Upper lobe of left lung (tissue), 6 donors: Measurements from ENCODE around the gene PKIB. TPM values are rescaled to one million over a fixed set of nuclear protein-coding genes. Genes with fewer than 3 reads are reported as not detected.

Source experiments
- ATAC-seq, 2 donors: fragments of 200-7000 bp; cut with Tn5 transposase; one replicate each; pipeline ENCODE4 v1.9.1; 2022; ENCODE audit warnings: mild to moderate bottlenecking in 2 of 2, moderate library complexity in 2 of 2; ENCODE audit not compliant: low FRiP score in 2 of 2
- DNase-seq, 2 donors: peaks; one replicate each; pipeline ENCODE4 v3.0.0-alpha.2; 2019 to 2020
- H3K27ac ChIP-seq, 4 donors: fragments of 200-600 bp; sonication (generic); one replicate each; pipeline ENCODE4 v1.5.1; 2016 to 2019
- H3K27me3 ChIP-seq, 4 donors: fragments of 200-600 bp; sonication (generic); one replicate each; pipeline ENCODE4 v1.5.1; 2017 to 2019
- H3K36me3 ChIP-seq, 4 donors: fragments of 200-600 bp; sonication (generic); one replicate each; pipeline ENCODE4 v1.5.1; 2016 to 2019
- H3K4me1 ChIP-seq, 4 donors: fragments of 200-600 bp; sonication (generic); one replicate each; pipeline ENCODE4 v1.5.1; 2018 to 2019
- H3K4me3 ChIP-seq, 4 donors: fragments of 200-600 bp; sonication (generic); one replicate each; pipeline ENCODE4 v1.5.1; 2017 to 2019; ENCODE audit warnings: mild to moderate bottlenecking in 2 of 4, moderate library complexity in 1 of 4
- H3K9me3 ChIP-seq, 4 donors: fragments of 200-600 bp; sonication (generic); one replicate each; pipeline ENCODE4 v1.5.1; 2018 to 2019
- CTCF ChIP-seq, 6 experiments: fragments of 450-650 bp in 4 of 6; fragments of 200-600 bp in 2 of 6; sonication (generic) in 2 of 6; IDR thresholded peaks; one replicate each; pipeline ENCODE4 v1.5.1; 2016 to 2019; ENCODE audit warnings: antibody characterized with exemption in 6 of 6
- EP300 ChIP-seq, 4 donors: sonication (generic); formaldehyde crosslinking; IDR thresholded peaks; one replicate each; pipeline ENCODE4 v1.5.1; 2017; ENCODE audit warnings: antibody characterized with exemption in 4 of 4, control low read depth in 2 of 4
- POLR2A ChIP-seq, 4 donors: fragments of 450-650 bp; IDR thresholded peaks; one replicate each; pipeline ENCODE4 v1.5.1; 2016 to 2017; ENCODE audit warnings: antibody characterized with exemption in 4 of 4, mild to moderate bottlenecking in 2 of 4
- POLR2AphosphoS5 ChIP-seq, 2 donors: sonication (generic); formaldehyde crosslinking; IDR thresholded peaks; one replicate each; pipeline ENCODE4 v1.5.1; 2017; ENCODE audit warnings: antibody characterized with exemption in 2 of 2
- WGBS, 2 donors: methylation state at CpG; one replicate each; pipeline ENCODE4 v1.1.5; 2017 to 2018; 5-methylcytosine and 5-hydroxymethylcytosine counted together
- total RNA-seq, 6 donors: library from RNA; depleted of rRNA in 4 of 6; stranded (reverse); fragments of >200 nt in 4 of 6; gene quantifications; one replicate each; pipeline versions ENCODE4 v1.1.0 to v1.2.1, GENCODE V29; 2016 to 2021
- donor health status: DM: no; HTN: no; CAD: no; lungs with moderate emphysema.
- donor health status: DM: no; HTN: yes; CAD: no; lungs with severe emphysema.

PKIB gene
- total RNA-seq, 6 donors from 2014 or later: 1.0 to 16.1 (median 3.5) TPM; not detected in 1

- Histone ChIP-seq H3K36me3 (no peaks in the 10 kb centered on the region), H3K27me3 (no peaks in the 10 kb centered on the region), H3K4me3 (no peak overlapping the region), H3K4me1 (no peaks in the 10 kb centered on the region), H3K27ac (no peak overlapping the region), H3K9me3 (no peaks in the 10 kb centered on the region)
- TF ChIP-seq CTCF (IDR thresholded peaks at IDR 0.05) (no peak), POLR2AphosphoS5 (IDR thresholded peaks at IDR 0.05) (no peak), EP300 (IDR thresholded peaks at IDR 0.05) (no peak), POLR2A (IDR thresholded peaks at IDR 0.05) (no peak)
- DNase-seq (no peak), ATAC-seq (no peak)
- 64 to 67% methylated on average over 1 of the region's 1 CpG for WGBS, 2 donors
Observed at GRCh38 chr6:122697458-122697857, 87.3 kb downstream of the PKIB start.

GRCh38 chr6:122701666-122702065, 91.5 kb downstream of the PKIB start:
- H3K4me3 ChIP-seq: no peak overlapping the region
- H3K36me3 ChIP-seq: no peaks in the 10 kb centered on the region
- no peaks in the 10 kb centered on the region for H3K4me1 ChIP-seq
- no peaks in the 10 kb centered on the region for H3K9me3 ChIP-seq
- ATAC-seq: no peak
- H3K27me3 ChIP-seq: no peaks in the 10 kb centered on the region
- DNase-seq: no peak
- H3K27ac ChIP-seq: no peak overlapping the region
- 96 to 100% methylated on average over 1 of the region's 1 CpG for WGBS, 2 donors
- TF ChIP-seq POLR2AphosphoS5 (IDR thresholded peaks at IDR 0.05) (no peak), POLR2A (IDR thresholded peaks at IDR 0.05) (no peak), CTCF (IDR thresholded peaks at IDR 0.05) (no peak), EP300 (IDR thresholded peaks at IDR 0.05) (no peak)

GRCh38 chr6:122702841-122703240, 92.6 kb downstream of the PKIB start:
- no peak for ATAC-seq
- Histone ChIP-seq H3K27ac (no peak overlapping the region), H3K9me3 (no peaks in the 10 kb centered on the region), H3K4me1 (no peaks in the 10 kb centered on the region), H3K27me3 (no peaks in the 10 kb centered on the region), H3K36me3 (no peaks in the 10 kb centered on the region), H3K4me3 (no peak overlapping the region)
- TF ChIP-seq POLR2A (IDR thresholded peaks at IDR 0.05) (no peak), POLR2AphosphoS5 (IDR thresholded peaks at IDR 0.05) (no peak), EP300 (IDR thresholded peaks at IDR 0.05) (no peak), CTCF (IDR thresholded peaks at IDR 0.05) (no peak)
- WGBS, 2 donors: 82 to 87% methylated on average over 3 of the region's 3 CpGs
- DNase-seq: no peak

- Histone ChIP-seq H3K9me3 (no peaks in the 10 kb centered on the region), H3K27ac (no peak overlapping the region), H3K27me3 (no peaks in the 10 kb centered on the region), H3K36me3 (no peaks in the 10 kb centered on the region), H3K4me3 (no peak overlapping the region), H3K4me1 (no peaks in the 10 kb centered on the region)
- no peak for ATAC-seq
- WGBS, 2 donors: 80 to 89% methylated on average over 4 of the region's 4 CpGs
- no peak for DNase-seq
- no peak for TF ChIP-seq CTCF (IDR thresholded peaks at IDR 0.05)
- no peak for TF ChIP-seq POLR2AphosphoS5 (IDR thresholded peaks at IDR 0.05)
- TF ChIP-seq POLR2A (IDR thresholded peaks at IDR 0.05): no peak
- no peak for TF ChIP-seq EP300 (IDR thresholded peaks at IDR 0.05)
Observed at GRCh38 chr6:122704066-122704465, 93.9 kb downstream of the PKIB start.

- ATAC-seq: peak; percentile 65 to 69
- 49 to 65% methylated on average over 4 of the region's 4 CpGs for WGBS, 2 donors
Observed at GRCh38 chr6:122709922-122710512, 99.8 kb downstream of the PKIB start.

More at GRCh38 chr6:122709922-122710512, 99.8 kb downstream of the PKIB start:
- Histone ChIP-seq H3K4me1 (no peaks in the 10 kb centered on the region), H3K27me3 (no peaks in the 10 kb centered on the region), H3K9me3 (no peaks in the 10 kb centered on the region), H3K36me3 (no peaks in the 10 kb centered on the region), H3K4me3 (no peak overlapping the region), H3K27ac (no peak overlapping the region)
- TF ChIP-seq POLR2A (IDR thresholded peaks at IDR 0.05) (no peak), EP300 (IDR thresholded peaks at IDR 0.05) (no peak), POLR2AphosphoS5 (IDR thresholded peaks at IDR 0.05) (no peak), CTCF (IDR thresholded peaks at IDR 0.05) (no peak)
- DNase-seq: peak in 1 of 2 donors; percentile 42
